PC-9 (cell line): ENCODE data around the gene IARS1. TPM values are rescaled to one million over a fixed set of nuclear protein-coding genes. Genes with fewer than 3 reads are reported as not detected.
A peak's percentile ranks its signal among the peaks of the same experiment; 100 is the strongest.

Source experiments
- BruUV-seq: library from RNA; stranded (reverse); fragments of 400-500 nt; replicated peaks from 2 replicates; lab custom pipeline; 2021; lab: Mats Ljungman, UMichigan
- CTCF ChIA-PET: fragments of 300-600 bp; sonication (Branson Sonifier 250); formaldehyde crosslinking; loops from one replicate; lab custom pipeline; 2022; ENCODE audit warnings: antibody characterized with exemption; lab: Charles Lee
- POLR2A ChIA-PET: fragments of 300-600 bp; sonication (Branson Sonifier 250); formaldehyde crosslinking; loops from one replicate; lab custom pipeline; 2022; ENCODE audit warnings: antibody characterized with exemption; ENCODE audit not compliant: unreplicated experiment; lab: Charles Lee
- DNase-seq, 2 experiments: peaks; one replicate each; pipeline versions ENCODE4 v3.0.0 to v3.0.0-alpha.2; 2015 to 2022; ENCODE audit warnings: mixed read lengths in 1 of 2
- H2AFZ ChIP-seq: fragments of 200-600 bp; sonication (generic); 2 replicates; pipeline ENCODE4 v1.8.1; 2017; ENCODE audit warnings: antibody characterized with exemption
- H3F3A ChIP-seq: fragments of 200-600 bp; sonication (generic); 2 replicates; pipeline ENCODE4 v1.8.1; 2017; ENCODE audit warnings: antibody characterized with exemption, mild to moderate bottlenecking, low read depth; ENCODE audit not compliant: insufficient read depth
- H3K27ac ChIP-seq: fragments of 200-600 bp; sonication (generic); 2 replicates; pipeline ENCODE4 v1.6.1; 2016; ENCODE audit warnings: mixed run types
- H3K27me3 ChIP-seq: fragments of 200-600 bp; sonication (generic); 2 replicates; pipeline ENCODE4 v1.6.1; 2016; ENCODE audit warnings: low read depth, mixed run types; ENCODE audit not compliant: insufficient read depth
- H3K36me3 ChIP-seq: fragments of 200-600 bp; sonication (generic); 2 replicates; pipeline ENCODE4 v1.6.1; 2016; ENCODE audit warnings: low read depth, mixed run types
- H3K4me1 ChIP-seq: fragments of 200-600 bp; sonication (generic); replicated peaks from 2 replicates; pipeline ENCODE4 v1.6.1; 2016; ENCODE audit warnings: mixed run types; ENCODE audit not compliant: insufficient read depth
- H3K4me2 ChIP-seq: fragments of 200-600 bp; sonication (generic); 2 replicates; pipeline ENCODE4 v1.6.1; 2017; ENCODE audit warnings: mixed run types
- H3K4me3 ChIP-seq: fragments of 200-600 bp; sonication (generic); 2 replicates; pipeline ENCODE4 v1.6.1; 2016; ENCODE audit warnings: mixed run types
- H3K79me2 ChIP-seq: fragments of 200-600 bp; sonication (generic); 2 replicates; pipeline ENCODE4 v1.6.1; 2017; ENCODE audit warnings: low read depth, mixed run types
- H3K9me2 ChIP-seq: fragments of 200-600 bp; sonication (generic); 2 replicates; pipeline ENCODE4 v1.8.1; 2017; ENCODE audit warnings: mild to moderate bottlenecking; ENCODE audit not compliant: insufficient read depth
- H3K9me3 ChIP-seq: fragments of 200-600 bp; sonication (generic); 2 replicates; pipeline ENCODE4 v1.8.1; 2016; ENCODE audit warnings: low read depth; ENCODE audit not compliant: insufficient read depth
- H4K20me1 ChIP-seq: fragments of 200-600 bp; sonication (generic); 2 replicates; pipeline ENCODE4 v1.8.1; 2017; ENCODE audit not compliant: insufficient read depth
- CTCF ChIP-seq: fragments of 200-600 bp; sonication (generic); conservative IDR thresholded peaks from 2 replicates; pipeline ENCODE4 v1.6.1; 2017; ENCODE audit warnings: mixed run types, antibody characterized with exemption, mild to moderate bottlenecking, moderate library complexity
- EZH2 ChIP-seq: fragments of 200-600 bp; sonication (generic); IDR thresholded peaks from 2 replicates; pipeline ENCODE4 v1.8.0; 2017; ENCODE audit warnings: antibody characterized with exemption, low read depth
- intact Hi-C: fragments of 100-400 bp; cut with micrococcal nuclease; formaldehyde crosslinking; loops from one replicate; pipeline ENCODE4 v1.10.0; 2022; ENCODE audit not compliant: unreplicated experiment
- microRNA-seq: library from miRNA; unstranded; fragments of <30 nt; microRNA quantifications from one replicate; pipeline ENCODE4 v1.2.0, GENCODE V29; 2021; ENCODE audit warnings: borderline number of aligned reads, borderline replicate concordance
- total RNA-seq: library from RNA; stranded (reverse); gene quantifications from 2 replicates; pipeline ENCODE4 v1.2.3, GENCODE V29; 2021

Gene IARS1
- total RNA-seq, 1 experiment from 2014 or later = 232 TPM

- POLR2A ChIA-PET = no interaction called here
- CTCF ChIA-PET = no interaction called here
- intact Hi-C loops = loop anchor here (10.0 kb wide), 1 partner anchor 57 kb away; no protein-coding TSS in a partner anchor
Measured at GRCh38 chr9:92247981-92248380, 45.5 kb downstream of the IARS1 start.

GRCh38 chr9:92247296-92247695 is 46.2 kb downstream of the IARS1 start:
- no peak for TF ChIP-seq EZH2
- no peak for TF ChIP-seq CTCF
- Histone ChIP-seq H3F3A (peaks cover 14% of the 10 kb centered on the region; the same call in 1 of the 2 replicates), H3K79me2 (no peaks in the 10 kb centered on the region), H3K9me2 (no peaks in the 10 kb centered on the region), H4K20me1 (peaks cover 63% of the 10 kb centered on the region), H3K9me3 (no peaks in the 10 kb centered on the region), H3K27me3 (no peaks in the 10 kb centered on the region), H3K4me2 (no peak overlapping the region), H3K27ac (no peak overlapping the region), H2AFZ (no peak overlapping the region), H3K4me3 (no peak overlapping the region), H3K36me3 (peaks cover 66% of the 10 kb centered on the region), H3K4me1 (no peaks in the 10 kb centered on the region)
- DNase-seq = no peak
- intact Hi-C loops = loop anchor here (10.0 kb wide), 1 partner anchor 58 kb away; no protein-coding TSS in a partner anchor
- no TSS peak for BruUV-seq
- CTCF ChIA-PET = no interaction called here
- POLR2A ChIA-PET = no interaction called here

More at GRCh38 chr9:92247981-92248380, 45.5 kb downstream of the IARS1 start:
- peaks cover 61% of the 10 kb centered on the region for H3K36me3 ChIP-seq
- peaks cover 57% of the 10 kb centered on the region for H4K20me1 ChIP-seq
- no peak for TF ChIP-seq EZH2
- TF ChIP-seq CTCF = no peak
- H3K9me3 ChIP-seq = no peaks in the 10 kb centered on the region
- no TSS peak for BruUV-seq
- H2AFZ ChIP-seq = no peak overlapping the region
- H3F3A ChIP-seq = peaks cover 11% of the 10 kb centered on the region; the same call in 1 of the 2 replicates
- no peaks in the 10 kb centered on the region for H3K9me2 ChIP-seq
- DNase-seq = no peak
- H3K4me3 ChIP-seq = no peak overlapping the region
- no peaks in the 10 kb centered on the region for H3K4me1 ChIP-seq
- H3K27ac ChIP-seq = no peak overlapping the region
- H3K79me2 ChIP-seq = no peaks in the 10 kb centered on the region
- no peak overlapping the region for H3K4me2 ChIP-seq
- no peaks in the 10 kb centered on the region for H3K27me3 ChIP-seq

GRCh38 chr9:92245005-92245797 is 48.3 kb downstream of the IARS1 start:
- no peak overlapping the region for H2AFZ ChIP-seq
- TF ChIP-seq CTCF (no peak), EZH2 (no peak)
- no peak overlapping the region for H3K4me3 ChIP-seq
- no peaks in the 10 kb centered on the region for H3K79me2 ChIP-seq
- BruUV-seq = no TSS peak
- intact Hi-C loops = loop anchor here (10.0 kb wide), 1 partner anchor 60 kb away; no protein-coding TSS in a partner anchor
- H3K4me1 ChIP-seq = no peaks in the 10 kb centered on the region
- H3K9me2 ChIP-seq = no peaks in the 10 kb centered on the region
- H3K4me2 ChIP-seq = no peak overlapping the region
- H3K9me3 ChIP-seq = no peaks in the 10 kb centered on the region
- ChIA-PET POLR2A (no interaction called here), CTCF (no interaction called here)
- peaks cover 16% of the 10 kb centered on the region for H3F3A ChIP-seq
- DNase-seq = no peak
- H3K36me3 ChIP-seq = peaks cover 66% of the 10 kb centered on the region
- H4K20me1 ChIP-seq = peaks cover 66% of the 10 kb centered on the region
- no peak overlapping the region for H3K27ac ChIP-seq
- H3K27me3 ChIP-seq = no peaks in the 10 kb centered on the region

Small RNAs within 50 kb of the gene (microRNA-seq; reads per million reads assigned to microRNA genes)
- gene MIR3651 = 6.7 reads per million, percentile 4 among the genes with 10 or more reads in this experiment

Other genes with a start within 250 kb of the IARS1 start
- gene SPTLC1, start 178.3 kb downstream of the IARS1 start, total RNA-seq = 80.9 and 103 TPM in 2 replicates
- 35.7 and 46.9 TPM in 2 replicates for gene NOL8, start 31.7 kb upstream of the IARS1 start, total RNA-seq
- 7.6 and 10.0 TPM in 2 replicates for gene CENPP, start 32.3 kb upstream of the IARS1 start, total RNA-seq
- not detected in 2 replicates for gene OGN, start 110.9 kb upstream of the IARS1 start, total RNA-seq
- not detected in 2 replicates for gene OMD, start 130.8 kb upstream of the IARS1 start, total RNA-seq
- not detected in 2 replicates for gene ASPN, start 188.8 kb upstream of the IARS1 start, total RNA-seq
- gene ECM2, start 242.3 kb upstream of the IARS1 start, total RNA-seq = 1.9 and 3.1 TPM in 2 replicates